GM03348 (cell line): ENCODE measurements around the gene HAUS5.
"Not testable (repeated sequence)": the region's sequence is repeated elsewhere in the genome, so short reads cannot be mapped to it uniquely, and the experiment has no call there.

Experiments used
- DNase-seq: peaks from one replicate; pipeline ENCODE4 v3.0.0; 2012; ENCODE audit warnings: low spot score

Gene HAUS5

DNA sequence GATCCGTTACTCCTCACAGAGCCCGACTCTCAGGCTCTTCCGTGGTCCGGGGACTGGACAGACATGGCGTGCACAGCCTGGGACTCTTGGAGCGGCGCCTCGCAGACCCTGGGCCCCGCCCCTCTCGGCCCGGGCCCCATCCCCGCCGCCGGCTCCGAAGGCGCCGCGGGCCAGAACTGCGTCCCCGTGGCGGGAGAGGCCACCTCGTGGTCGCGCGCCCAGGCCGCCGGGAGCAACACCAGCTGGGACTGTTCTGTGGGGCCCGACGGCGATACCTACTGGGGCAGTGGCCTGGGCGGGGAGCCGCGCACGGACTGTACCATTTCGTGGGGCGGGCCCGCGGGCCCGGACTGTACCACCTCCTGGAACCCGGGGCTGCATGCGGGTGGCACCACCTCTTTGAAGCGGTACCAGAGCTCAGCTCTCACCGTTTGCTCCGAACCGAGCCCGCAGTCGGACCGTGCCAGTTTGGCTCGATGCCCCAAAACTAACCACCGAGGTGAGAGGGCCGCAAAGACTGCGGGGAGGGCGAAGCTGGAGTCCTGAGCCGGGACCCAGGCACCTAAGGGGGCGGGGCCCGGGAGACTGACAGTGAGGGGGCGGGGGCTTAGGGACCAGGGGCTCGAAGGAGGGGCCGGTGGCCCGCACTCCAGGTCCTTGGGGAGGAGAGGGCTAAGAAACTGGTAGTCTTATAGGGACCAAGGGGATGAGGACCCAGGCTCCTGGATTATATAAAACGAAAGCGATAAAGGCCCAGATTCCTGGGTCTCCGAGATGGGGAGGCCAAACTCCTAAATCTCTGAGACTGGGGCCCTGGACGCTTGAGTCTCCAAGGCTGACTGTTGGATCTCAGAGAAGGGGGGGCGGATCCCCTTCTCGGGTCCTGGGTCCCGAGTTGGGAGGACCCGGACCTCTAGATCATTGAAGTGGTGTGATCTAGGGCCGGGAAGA lies 31.0 kb downstream of the HAUS5 start:
- peak; percentile 90 for DNase-seq

DNA sequence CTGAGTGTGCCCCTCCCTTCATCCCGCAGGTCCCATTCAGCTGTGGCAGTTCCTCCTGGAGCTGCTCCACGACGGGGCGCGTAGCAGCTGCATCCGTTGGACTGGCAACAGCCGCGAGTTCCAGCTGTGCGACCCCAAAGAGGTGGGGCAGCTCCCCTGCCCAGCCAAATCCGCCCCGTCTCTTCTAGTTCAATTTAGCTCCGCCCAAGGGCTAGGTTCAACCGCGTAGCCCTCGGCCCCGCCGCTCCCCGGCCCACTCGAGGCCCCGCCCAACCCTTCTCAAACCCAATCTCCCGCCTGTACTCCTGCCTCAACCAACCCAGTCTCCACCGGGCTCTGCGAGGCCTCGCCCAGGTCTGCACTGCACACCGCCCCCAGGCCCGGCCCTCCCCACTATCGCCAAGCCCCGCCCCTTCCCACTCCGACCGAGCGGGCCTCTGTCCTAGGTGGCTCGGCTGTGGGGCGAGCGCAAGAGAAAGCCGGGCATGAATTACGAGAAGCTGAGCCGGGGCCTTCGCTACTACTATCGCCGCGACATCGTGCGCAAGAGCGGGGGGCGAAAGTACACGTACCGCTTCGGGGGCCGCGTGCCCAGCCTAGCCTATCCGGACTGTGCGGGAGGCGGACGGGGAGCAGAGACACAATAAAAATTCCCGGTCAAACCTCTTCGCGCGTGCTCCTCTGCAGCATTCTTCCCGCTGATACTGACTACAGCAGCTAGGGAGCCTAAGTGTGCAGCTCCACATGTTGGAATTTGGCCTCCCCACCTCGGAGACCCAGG lies 31.9 kb downstream of the HAUS5 start:
- DNase-seq, result peak; percentile 97

DNA sequence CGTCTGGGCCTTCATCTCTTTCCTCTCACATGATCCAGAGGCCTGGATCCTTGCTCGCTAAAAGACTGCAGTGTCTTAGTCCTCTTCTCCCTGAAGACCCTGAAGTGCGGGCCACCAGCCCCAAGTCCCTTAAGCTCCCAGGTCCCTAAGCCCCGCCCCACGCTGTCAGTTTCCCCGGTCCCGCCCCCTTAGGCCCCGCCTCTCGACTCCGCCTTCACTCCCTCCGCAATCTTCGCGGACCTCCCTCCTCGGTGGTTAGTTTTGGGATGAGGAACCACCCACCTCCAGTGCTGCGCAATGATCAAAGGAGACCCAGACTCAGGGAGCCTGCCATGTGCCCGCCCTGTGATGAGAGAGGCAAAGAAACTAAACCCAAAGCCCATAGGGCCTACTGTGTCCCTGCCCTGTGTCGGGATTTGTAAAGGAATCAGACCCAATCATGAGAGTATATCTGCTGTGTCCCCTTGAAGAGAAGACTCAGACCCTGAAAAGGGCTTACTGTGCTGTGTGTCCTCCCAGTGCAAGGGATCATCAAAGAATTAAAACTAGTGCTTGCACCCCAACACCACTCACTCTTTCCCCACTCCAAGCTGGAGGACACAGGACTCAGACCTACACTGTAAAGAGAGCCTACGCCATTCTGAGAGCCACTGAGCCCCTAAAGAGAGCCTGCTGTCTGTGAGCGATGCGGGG lies 32.6 kb downstream of the HAUS5 start:
- DNase-seq, result peak; percentile 84

DNA sequence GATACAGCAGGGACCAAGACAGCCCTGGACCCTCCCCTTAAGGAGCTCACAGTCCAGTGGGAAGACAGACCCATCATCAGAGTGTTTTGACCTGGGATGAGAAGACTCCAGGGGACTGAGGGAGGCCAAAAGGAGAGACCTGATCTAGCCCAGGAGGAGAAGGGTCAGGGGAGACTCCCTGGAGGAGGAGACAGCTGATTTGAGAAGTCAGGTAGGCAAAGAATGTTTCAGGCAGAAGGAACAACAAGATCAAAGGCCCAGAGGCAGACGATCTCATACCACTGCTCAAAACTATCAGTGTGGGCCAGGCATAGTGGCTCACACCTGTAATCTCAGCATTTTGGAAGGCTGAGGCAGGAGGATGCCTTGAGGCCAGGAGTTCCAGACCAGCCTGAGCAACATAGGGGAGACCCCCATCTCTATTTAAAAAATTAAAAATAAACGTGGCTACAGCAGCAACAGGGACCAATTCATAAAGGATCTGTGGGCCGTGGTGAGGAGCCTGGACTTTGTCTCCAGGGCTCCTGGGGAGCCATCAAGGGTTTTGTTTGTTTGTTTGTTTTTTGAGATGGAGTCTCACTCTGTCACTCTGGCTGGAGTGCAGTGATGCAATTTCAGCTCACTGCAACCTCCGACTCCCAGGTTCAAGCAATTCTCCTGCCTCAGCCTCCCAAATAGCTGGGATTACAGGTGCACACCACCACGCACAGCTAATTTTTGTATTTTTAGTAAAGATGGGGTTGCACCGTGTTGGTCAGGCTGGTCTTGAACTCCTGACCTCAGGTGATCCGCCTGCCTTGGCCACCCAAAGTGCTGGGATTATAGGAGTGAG lies 33.4 kb downstream of the HAUS5 start:
- no peak for DNase-seq

DNA sequence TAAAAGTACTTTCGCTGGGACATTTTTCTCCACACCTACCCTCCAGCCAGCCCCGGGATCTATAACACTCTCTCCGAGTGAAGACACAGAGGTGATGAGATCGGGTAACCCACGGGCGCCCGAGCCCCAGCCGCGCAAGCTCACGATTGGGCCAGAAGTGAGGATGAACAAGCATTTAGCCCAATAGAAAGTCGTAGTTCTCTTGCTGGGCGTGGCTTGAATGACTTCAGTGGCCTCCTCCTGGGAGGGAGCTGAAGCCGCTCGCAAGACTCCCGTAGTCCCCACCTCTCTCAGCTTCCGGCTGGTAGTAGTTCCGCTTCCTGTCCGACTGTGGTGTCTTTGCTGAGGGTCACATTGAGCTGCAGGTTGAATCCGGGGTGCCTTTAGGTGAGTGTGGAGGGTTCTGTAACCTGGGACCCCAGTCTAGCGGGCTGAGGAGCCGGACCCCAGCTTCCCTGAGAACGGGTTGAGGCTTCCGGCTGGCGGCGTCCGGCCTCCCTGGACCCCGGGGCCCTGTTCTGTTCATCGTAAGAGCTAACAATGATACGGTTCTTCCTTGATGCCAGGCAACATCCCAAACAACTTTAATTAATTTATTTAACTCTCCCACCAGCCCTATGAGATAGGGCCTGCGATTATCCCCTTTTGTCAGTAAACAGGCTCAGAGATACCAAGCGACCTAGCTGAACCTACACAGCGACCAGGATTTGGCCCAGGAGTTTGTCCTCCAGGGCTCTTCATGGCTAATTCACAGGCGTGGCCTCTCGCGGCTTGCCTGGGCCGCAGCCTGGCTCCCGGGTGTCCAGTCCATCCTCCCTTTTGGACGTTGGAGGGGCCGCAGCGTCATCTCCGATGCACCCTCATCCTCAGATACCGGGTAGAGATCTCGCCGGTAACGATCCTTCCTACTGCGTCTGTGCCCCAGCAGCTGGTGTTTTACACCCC lies 35.8 kb downstream of the HAUS5 start, which contains the start of gene COX6B1:
Gene COX6B1, plus strand, starts transcription at position 307 of the 945 bp plus-strand sequence. CDS start 2,921 bp downstream, outside the sequence.
- peak; percentile 98 for DNase-seq

DNA sequence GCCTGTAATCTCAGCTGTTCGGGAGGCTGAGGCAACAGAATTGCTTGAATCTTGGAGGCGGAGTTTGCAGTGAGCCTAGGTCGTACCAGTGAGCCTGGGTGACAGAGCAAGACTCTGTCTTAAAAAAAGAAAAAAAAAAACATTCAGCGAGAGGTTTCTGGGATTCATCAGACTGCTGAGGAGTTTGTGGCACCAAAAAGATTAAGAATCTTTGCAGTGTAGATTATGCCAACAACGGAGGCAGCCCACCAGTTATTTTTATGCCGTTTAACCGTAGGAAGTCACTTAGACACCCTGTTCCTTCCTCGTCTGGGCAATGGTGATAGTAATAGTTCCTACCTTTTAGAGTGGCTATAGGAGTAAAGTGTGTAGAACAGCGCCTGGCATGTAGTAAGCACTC lies 38.0 kb downstream of the HAUS5 start:
- no peak for DNase-seq

DNA sequence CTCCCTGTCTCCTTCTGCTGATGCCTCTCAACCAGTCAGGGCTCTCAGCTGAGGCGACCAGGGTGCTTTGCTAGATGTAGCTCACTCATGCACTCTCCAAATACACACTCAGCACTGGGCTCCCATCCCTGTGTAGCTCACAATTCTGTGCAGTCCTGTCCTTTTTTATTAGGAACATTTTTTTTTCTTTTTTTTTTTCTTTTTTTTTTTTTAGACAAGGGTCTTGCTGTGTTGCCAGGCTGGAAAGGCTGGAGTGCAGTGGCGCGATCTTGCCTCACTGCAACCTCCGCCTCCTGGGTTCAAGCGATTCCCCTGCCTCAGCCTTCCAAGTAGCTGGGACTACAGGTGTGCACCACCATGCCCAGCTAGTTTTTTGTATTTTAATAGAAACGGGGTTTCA lies 42.3 kb downstream of the HAUS5 start:
- DNase-seq, result not testable (repeated sequence)

DNA sequence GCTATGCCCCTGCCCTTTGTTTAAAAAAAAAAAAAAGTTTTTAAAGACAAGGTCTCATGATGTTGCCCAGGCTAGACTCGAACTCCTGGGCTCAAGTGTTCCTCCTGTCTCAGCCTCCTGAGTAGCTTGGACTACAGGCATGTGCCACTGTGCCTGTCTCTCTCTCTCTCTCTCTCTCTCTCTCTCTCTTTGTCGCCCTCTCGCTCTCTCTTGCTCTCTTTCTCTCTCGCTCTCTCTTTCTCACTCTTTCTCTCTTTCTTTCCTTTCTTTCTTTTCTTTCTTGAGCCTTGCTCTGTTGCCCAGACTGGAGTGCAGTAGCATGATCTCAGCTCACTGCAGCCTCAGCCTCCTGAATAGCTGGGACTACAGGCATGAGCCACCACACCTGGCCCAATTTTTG lies 43.1 kb downstream of the HAUS5 start:
- no peak for DNase-seq

DNA sequence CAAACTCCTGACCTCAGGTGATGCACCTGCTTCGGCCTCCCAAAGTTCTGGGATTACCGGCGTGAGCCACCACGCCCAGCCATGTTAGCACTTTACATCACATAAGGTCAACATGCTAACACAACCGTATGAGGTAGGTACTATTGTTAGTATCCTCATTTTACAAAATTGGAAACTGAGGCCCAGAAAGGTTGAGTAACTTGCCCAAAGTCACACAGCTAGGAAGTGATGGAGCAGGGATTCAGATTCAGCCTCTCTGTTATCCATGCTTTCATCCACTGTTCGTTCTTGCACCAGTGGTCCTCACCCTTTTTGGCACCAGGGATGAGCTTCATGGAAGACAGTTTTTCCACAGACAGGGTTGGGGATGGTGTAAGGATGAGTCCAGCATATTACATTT lies 44.2 kb downstream of the HAUS5 start:
- DNase-seq, result no peak

DNA sequence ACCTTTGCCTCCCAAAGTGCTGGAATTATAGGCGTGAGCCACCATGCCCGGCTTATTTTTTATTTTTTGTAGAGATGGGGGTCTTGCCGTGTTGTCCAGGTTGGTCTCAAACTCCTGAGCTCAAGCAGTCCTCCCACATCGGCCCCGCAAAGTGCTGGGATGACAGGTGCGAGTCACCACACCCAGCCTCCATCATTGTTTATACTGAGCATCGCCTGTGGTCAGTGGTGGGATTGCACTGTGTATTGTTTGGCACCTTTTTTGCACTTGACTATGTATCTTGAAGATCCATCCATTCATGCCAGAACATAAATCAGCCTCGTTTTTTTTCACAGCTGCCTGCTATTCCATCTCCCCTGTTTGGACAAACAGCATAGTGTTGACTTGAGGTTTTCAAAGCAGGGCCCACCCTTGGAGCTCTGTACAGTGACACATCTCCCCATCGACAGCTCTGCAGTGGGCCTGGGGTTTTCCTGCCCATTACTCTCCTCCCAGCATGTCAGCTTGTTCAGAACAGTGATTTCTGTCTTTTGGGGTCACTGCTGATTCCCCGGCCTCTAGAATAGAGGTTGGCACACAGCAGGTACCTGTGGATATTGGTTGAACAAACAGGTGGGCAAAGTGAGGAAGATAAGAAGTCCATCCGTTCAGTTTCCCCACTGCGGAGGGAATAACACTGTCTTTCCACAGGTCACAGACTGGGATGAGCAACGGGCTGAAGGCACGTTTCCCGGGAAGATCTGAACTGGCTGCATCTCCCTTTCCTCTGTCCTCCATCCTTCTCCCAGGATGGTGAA lies 45.6 kb downstream of the HAUS5 start:
- DNase-seq, result no peak

DNA sequence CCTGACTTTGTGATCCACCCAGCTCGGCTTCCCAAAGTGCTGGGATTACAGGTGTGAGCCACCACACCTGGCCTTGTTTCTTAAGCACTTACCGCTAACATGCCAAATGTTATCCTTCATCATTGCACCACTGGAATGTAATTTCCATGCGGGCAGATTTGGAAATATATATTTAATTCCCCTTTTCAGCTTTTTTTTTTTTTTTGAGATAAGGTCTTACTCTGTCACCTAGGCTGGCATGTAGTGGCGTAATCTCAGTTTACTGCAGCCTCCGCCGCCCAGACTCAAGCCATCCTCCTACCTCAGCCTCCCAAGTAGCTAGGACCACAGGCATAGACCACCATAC lies 49.4 kb downstream of the HAUS5 start:
- DNase-seq, result no peak

DNA sequence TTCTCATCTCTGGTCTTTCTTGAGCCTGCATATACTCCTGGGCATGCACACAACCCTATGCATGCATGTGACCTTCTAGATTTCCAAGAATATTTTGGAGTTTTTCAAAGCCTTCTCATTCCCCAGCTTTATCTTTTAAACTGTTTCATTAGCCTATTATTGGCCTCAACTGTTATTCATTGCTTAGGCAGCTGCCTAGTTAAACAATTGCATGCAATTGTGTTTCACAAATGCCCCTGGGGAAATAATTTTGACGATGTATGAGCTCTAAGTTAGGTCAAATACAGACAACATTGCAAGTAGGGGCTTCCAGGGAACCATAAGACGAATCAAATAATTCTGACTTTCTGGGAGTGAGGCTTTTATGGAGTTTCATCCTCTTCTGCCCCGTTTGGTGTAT lies 51.4 kb downstream of the HAUS5 start:
- no peak for DNase-seq

DNA sequence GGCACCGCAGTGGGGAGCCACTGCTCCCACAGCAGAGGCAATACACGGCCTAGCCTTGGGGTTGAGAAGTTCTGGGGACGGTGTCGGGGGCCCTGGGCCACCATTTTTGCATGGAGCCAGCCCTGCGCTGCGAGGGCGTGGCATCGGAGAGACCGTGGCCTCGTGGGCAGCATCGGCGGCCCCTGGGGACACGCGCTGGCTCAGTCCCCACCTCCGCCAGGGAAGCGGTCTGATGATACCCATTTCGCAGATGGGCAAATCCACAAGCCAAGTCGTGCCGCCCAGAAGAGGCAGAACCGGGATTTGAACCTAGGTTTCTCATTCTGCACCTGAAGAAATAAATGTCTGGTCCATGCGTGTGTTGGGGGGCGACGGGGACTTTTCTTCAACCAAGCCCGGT lies 52.6 kb downstream of the HAUS5 start:
- DNase-seq, result no peak

DNA sequence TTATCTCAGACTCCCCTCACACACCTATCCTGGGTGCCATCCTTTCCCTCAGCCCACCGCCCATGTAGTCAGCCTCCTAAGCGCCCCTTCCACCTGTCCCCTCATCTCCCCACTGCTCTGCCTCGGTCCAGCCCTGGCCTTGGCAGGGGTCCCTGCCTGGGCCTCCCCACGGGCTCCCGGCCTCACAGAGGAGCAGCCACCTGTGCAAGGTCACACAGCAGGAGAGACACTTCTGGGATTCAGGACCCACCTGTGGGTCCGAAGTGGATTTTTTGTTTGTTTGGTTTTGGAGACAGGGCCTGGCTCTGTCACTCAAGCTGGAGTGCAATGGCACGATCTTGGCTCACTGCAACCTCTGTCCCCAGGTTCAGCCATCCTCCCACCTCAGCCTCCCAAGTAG lies 53.1 kb downstream of the HAUS5 start:
- no peak for DNase-seq

DNA sequence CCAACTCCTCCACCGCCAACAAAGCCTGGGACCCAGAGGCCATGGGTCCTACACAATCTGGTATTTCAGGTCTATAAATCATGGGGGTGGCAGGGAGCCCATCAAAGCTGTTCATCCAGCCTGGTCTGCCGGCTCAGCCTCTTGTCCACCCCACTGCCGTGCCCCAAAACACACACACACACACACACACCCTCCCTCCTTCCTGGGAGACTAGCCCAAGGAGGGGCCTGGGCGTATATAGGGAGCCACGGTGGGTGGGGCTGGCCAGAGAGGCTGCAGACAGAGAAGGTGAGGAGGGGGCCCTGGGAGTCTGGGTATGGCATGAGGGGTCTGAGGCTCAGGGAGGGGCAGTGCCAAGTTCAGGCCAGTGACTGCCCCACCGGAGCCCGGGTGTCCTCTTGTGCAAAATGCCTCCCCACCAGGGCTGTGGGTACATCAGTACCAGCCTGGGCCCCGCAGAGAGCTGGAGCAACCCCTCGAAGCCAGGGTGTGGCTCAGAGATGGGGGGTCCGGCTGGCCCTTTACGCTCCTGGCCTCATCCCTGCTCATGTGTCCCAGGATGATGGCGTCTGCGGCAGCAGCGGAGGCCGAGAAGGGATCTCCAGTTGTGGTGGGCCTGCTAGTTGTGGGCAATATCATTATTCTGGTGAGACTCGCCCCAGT lies 53.8 kb downstream of the HAUS5 start, which contains the start of gene UPK1A:
Gene UPK1A, plus strand, starts transcription at position 267 of the 663 bp plus-strand sequence. Its CDS starts 296 bp downstream, at position 563.
- DNase-seq, result no peak

DNA sequence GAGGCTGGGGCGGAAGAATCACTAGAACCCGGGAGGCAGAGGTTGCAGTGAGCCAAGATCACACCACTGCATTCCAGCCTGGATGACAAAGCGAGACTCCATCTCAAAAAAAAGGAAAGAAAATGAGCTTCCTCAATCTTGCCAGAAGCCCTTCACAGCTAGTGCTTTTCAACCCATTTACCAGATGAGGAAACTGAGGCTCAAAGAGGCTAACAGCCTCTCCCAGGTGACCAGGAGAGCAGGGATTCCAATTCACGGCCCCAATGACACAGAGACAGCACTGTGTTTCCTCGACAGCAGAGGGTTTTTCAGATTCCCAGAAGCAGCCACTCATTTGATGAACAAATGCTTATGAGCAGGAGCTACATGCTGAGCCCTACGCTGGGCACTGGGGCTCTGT lies 57.0 kb downstream of the HAUS5 start:
- DNase-seq, result no peak

DNA sequence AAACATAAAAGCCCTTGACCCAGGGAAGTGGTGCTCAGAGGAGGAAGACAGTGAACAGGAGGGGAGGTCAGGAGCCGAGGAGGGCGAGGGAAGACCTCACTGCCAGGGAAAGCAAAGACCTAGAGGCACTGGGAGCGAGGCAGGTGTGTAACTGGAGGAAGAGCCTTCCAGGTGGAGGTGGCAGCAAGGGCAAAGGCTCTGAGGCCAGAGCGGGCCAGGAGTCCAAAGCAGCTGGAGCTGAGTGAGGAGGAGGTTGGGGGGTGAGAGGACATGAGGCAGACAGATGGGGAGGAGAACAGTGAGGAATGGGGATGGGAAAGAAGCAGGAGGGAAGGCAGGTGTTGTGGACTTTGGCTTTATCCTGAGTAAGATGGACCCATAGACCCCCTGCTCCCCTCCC lies 57.4 kb downstream of the HAUS5 start:
- no peak for DNase-seq

DNA sequence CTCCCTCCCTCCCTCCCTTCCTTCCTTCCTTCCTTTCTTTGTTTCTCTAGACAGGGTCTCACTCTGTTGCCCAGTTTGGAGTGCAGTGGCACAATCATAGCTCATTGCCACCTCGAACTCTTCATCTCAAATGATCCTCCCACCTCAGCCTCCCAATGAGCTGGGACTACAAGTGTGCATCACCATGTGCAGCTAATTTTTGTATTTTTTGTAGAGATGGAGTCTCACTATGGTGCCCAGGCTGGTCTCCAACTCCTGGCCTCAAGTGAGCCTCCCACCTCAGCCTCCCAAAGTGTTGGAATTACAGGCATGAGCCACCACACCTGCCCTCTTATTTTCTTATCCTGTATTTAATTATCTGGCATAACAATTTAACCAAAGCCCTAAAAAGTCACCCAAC lies 58.2 kb downstream of the HAUS5 start:
- DNase-seq, result no peak

DNA sequence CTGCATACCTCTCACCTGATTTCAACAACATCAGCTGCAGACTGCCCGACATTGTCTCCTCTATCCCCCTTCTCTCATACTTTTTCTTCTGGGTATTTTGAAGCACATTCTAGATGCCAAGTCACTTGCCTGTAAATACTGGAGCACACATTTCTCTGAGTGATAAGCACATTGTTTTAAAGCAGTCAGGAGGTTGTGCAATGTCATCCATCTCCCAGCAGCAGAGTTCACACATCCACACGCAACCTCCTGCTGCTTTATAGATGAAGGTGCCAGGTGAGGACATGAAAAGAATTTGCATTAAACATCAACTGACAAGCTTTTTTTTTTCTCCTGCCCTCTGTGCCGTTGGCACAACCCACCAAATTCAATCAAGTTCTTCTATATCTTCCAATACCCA lies 59.3 kb downstream of the HAUS5 start:
- DNase-seq, result peak; percentile 29
